EL (cell line): Measurements from ENCODE around the gene TMPRSS3.

Experiments
- DNase-seq: peaks from one replicate; pipeline ENCODE4 v3.0.0-alpha.2; 2016

Gene TMPRSS3

GRCh38 chr21:42330380-42331371 lies 65.2 kb downstream of the TMPRSS3 start:
- no peak for DNase-seq

- DNase-seq, result no peak
Observed at GRCh38 chr21:42324896-42325295, 71.0 kb downstream of the TMPRSS3 start.
